Suprapubic skin (tissue), 4 donors: Measurements from ENCODE around the gene DBNDD2. TPM values are rescaled to one million over a fixed set of nuclear protein-coding genes. Genes with fewer than 3 reads are reported as not detected.

Source experiments
- DNase-seq, 2 donors: peaks; one replicate each; pipeline ENCODE4 v3.0.0-alpha.2; 2019; ENCODE audit warnings: low spot score in 2 of 2
- H3K27ac ChIP-seq: fragments of 200-600 bp; sonication (generic); one replicate; pipeline ENCODE4 v1.5.1; 2019
- H3K27me3 ChIP-seq: fragments of 200-600 bp; sonication (generic); one replicate; pipeline ENCODE4 v1.5.1; 2019
- H3K36me3 ChIP-seq: fragments of 200-600 bp; sonication (generic); one replicate; pipeline ENCODE4 v1.5.1; 2019
- H3K4me1 ChIP-seq: fragments of 200-600 bp; sonication (generic); one replicate; pipeline ENCODE4 v1.5.1; 2019
- H3K4me3 ChIP-seq: fragments of 200-600 bp; sonication (generic); one replicate; pipeline ENCODE4 v1.5.1; 2019; ENCODE audit warnings: mild to moderate bottlenecking
- H3K9me3 ChIP-seq: fragments of 200-600 bp; sonication (generic); one replicate; pipeline ENCODE4 v1.5.1; 2019
- CTCF ChIP-seq, 2 donors: fragments of 200-600 bp in 1 of 2; fragments of 450-650 bp in 1 of 2; sonication (generic) in 1 of 2; IDR thresholded peaks; one replicate each; pipeline ENCODE4 v1.5.1; 2016 to 2019; ENCODE audit warnings: antibody characterized with exemption in 2 of 2, mild to moderate bottlenecking in 1 of 2, moderate library complexity in 1 of 2
- EP300 ChIP-seq: sonication (generic); formaldehyde crosslinking; IDR thresholded peaks from one replicate; pipeline ENCODE4 v1.6.1; 2017; ENCODE audit warnings: antibody characterized with exemption
- POLR2A ChIP-seq, 2 donors: fragments of 450-650 bp; IDR thresholded peaks; one replicate each; pipeline ENCODE4 v1.6.1; 2017; ENCODE audit warnings: antibody characterized with exemption in 2 of 2, mild to moderate bottlenecking in 2 of 2, moderate library complexity in 2 of 2
- POLR2AphosphoS5 ChIP-seq, 3 donors: sonication (generic); formaldehyde crosslinking; IDR thresholded peaks; one replicate each; pipeline ENCODE4 v1.6.1; 2017; ENCODE audit warnings: antibody characterized with exemption in 3 of 3
- WGBS: methylation state at CpG from one replicate; pipeline ENCODE4 v1.1.5; 2018; 5-methylcytosine and 5-hydroxymethylcytosine counted together
- total RNA-seq, 4 donors: library from RNA; depleted of rRNA; stranded (reverse); fragments of >200 nt; gene quantifications; one replicate each; pipeline ENCODE4 v1.1.0, GENCODE V29; 2016

Gene DBNDD2
- total RNA-seq, 4 donors from 2014 or later, result 42.4 to 72.3 (median 49.7) TPM

- TF ChIP-seq POLR2A (IDR thresholded peaks at IDR 0.05) (no peak), CTCF (IDR thresholded peaks at IDR 0.05) (no peak), POLR2AphosphoS5 (IDR thresholded peaks at IDR 0.05) (no peak), EP300 (no peak)
- no peak overlapping the region for H3K4me3 ChIP-seq
- no peaks in the 10 kb centered on the region for H3K4me1 ChIP-seq
- no peak for DNase-seq
- no peak overlapping the region for H3K27ac ChIP-seq
- no peaks in the 10 kb centered on the region for H3K9me3 ChIP-seq
- no peaks in the 10 kb centered on the region for H3K27me3 ChIP-seq
- H3K36me3 ChIP-seq, result no peaks in the 10 kb centered on the region
- WGBS, result 87% methylated on average over 1 of the region's 1 CpG
Observed at GRCh38 chr20:45387274-45387673, 20.8 kb upstream of the DBNDD2 start.

DNA sequence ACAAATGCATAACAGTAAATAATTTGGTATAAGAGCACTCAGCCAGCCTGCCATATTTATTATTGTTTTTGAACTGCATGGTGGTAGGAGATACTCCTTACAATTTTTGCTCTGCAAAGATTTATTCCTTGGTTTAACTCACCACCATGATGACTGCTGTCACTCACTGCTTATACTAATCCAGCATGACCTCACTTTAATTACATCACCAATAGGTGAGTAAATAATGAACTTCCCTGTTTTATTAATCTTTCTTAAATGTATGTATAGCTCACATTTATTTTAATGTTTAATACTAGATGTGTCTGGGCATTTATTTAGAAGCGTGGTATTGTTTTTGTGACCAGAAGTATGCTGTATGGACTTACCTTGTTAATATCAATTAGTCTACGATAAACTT lies 17.2 kb upstream of the DBNDD2 start:
- Histone ChIP-seq H3K4me1 (no peaks in the 10 kb centered on the region), H3K4me3 (no peak overlapping the region), H3K9me3 (no peaks in the 10 kb centered on the region), H3K36me3 (peaks cover 4% of the 10 kb centered on the region), H3K27ac (no peak overlapping the region), H3K27me3 (no peaks in the 10 kb centered on the region)
- 95% methylated on average over 2 of the region's 2 CpGs for whole genome bisulfite sequencing
- DNase-seq, result no peak
- no peak for TF ChIP-seq POLR2A (IDR thresholded peaks at IDR 0.05)
- no peak for TF ChIP-seq CTCF (IDR thresholded peaks at IDR 0.05)
- no peak for TF ChIP-seq POLR2AphosphoS5 (IDR thresholded peaks at IDR 0.05)

DNA sequence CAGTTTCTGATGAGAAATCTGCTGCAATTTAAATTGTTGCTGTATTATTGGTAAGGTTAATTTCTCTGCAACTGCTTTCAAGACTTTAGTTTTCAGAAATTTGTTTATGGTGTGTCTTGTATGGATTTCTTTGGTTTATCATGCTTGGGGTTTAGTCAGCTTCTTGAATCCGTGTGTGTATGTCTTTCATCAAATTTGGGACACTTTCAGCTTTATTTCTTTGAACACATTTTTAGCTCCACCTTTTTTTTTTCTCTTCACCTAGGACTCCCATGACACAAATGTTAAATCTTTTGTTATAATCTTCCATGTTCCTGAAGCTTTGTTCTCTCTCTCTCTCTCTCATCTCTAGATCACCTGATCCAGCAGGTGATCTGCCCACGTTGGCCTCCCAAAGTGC lies 16.5 kb upstream of the DBNDD2 start:
- H3K4me3 ChIP-seq, result no peak overlapping the region
- H3K36me3 ChIP-seq, result peaks cover 4% of the 10 kb centered on the region
- TF ChIP-seq CTCF (IDR thresholded peaks at IDR 0.05) (no peak), EP300 (no peak), POLR2A (IDR thresholded peaks at IDR 0.05) (no peak), POLR2AphosphoS5 (IDR thresholded peaks at IDR 0.05) (no peak)
- H3K9me3 ChIP-seq, result no peaks in the 10 kb centered on the region
- 61% methylated on average over 2 of the region's 2 CpGs for WGBS
- H3K27me3 ChIP-seq, result no peaks in the 10 kb centered on the region
- H3K4me1 ChIP-seq, result no peaks in the 10 kb centered on the region
- H3K27ac ChIP-seq, result no peak overlapping the region
- no peak for DNase-seq

- Histone ChIP-seq H3K4me3 (no peak overlapping the region), H3K27ac (no peak overlapping the region), H3K9me3 (no peaks in the 10 kb centered on the region), H3K4me1 (no peaks in the 10 kb centered on the region), H3K36me3 (peaks cover 4% of the 10 kb centered on the region), H3K27me3 (no peaks in the 10 kb centered on the region)
- 88% methylated on average over 3 of the region's 3 CpGs for WGBS
- DNase-seq, result no peak
- TF ChIP-seq POLR2A (IDR thresholded peaks at IDR 0.05), result no peak
- no peak for TF ChIP-seq POLR2AphosphoS5 (IDR thresholded peaks at IDR 0.05)
- TF ChIP-seq EP300, result no peak
- no peak for TF ChIP-seq CTCF (IDR thresholded peaks at IDR 0.05)
Observed at GRCh38 chr20:45392733-45393132, 15.4 kb upstream of the DBNDD2 start.

- H3K4me1 ChIP-seq, result no peaks in the 10 kb centered on the region
- H3K27me3 ChIP-seq, result no peaks in the 10 kb centered on the region
- DNase-seq, result no peak
- H3K9me3 ChIP-seq, result no peaks in the 10 kb centered on the region
- H3K27ac ChIP-seq, result no peak overlapping the region
- TF ChIP-seq POLR2AphosphoS5 (IDR thresholded peaks at IDR 0.05) (no peak), POLR2A (IDR thresholded peaks at IDR 0.05) (no peak), EP300 (no peak), CTCF (IDR thresholded peaks at IDR 0.05) (no peak)
- H3K4me3 ChIP-seq, result no peak overlapping the region
- peaks cover 4% of the 10 kb centered on the region for H3K36me3 ChIP-seq
- WGBS, result 91% methylated on average over 17 of the region's 21 CpGs
Observed at GRCh38 chr20:45394221-45395113, 13.6 kb upstream of the DBNDD2 start.
